ENCODE results near the gene HIPK2. TPM values are rescaled to one million over a fixed set of nuclear protein-coding genes. Genes with fewer than 3 reads are reported as not detected.

The HIPK2 gene
- total RNA-seq, 6 donors from 2014 or later, result 38.6 to 59.6 (median 45.9) TPM

- ATAC-seq (ENCODE audit: low FRiP score in 2 of 2), result peak in 1 of 2 donors; percentile 35
- TF ChIP-seq CTCF (IDR thresholded peaks at IDR 0.05), result no peak
- no peak for TF ChIP-seq EP300 (IDR thresholded peaks at IDR 0.05)
- TF ChIP-seq POLR2A (IDR thresholded peaks at IDR 0.05), result no peak
- TF ChIP-seq POLR2AphosphoS5 (IDR thresholded peaks at IDR 0.05), result no peak
- 68 to 83% methylated on average over 15 to 17 of the region's 17 CpGs for WGBS, 2 donors
- Histone ChIP-seq H3K9me3 (no peaks in the 10 kb centered on the region), H3K27me3 (no peaks in the 10 kb centered on the region), H3K27ac (peak overlapping the region in 3 of 4 donors; percentile 16 to 45 (median 38)), H3K36me3 (peaks cover 0 to 10% (median 0%) of the 10 kb centered on the region in 4 donors), H3K4me3 (no peak overlapping the region), H3K4me1 (peaks cover 47 to 63% (median 48%) of the 10 kb centered on the region in 4 donors)
- no peak for DNase-seq
Observed at GRCh38 chr7:139739863-139740597, 37.8 kb downstream of the HIPK2 start.

- Histone ChIP-seq H3K27me3 (no peaks in the 10 kb centered on the region), H3K36me3 (peaks cover 0 to 10% (median 0%) of the 10 kb centered on the region in 4 donors), H3K4me3 (no peak overlapping the region), H3K9me3 (no peaks in the 10 kb centered on the region), H3K27ac (peak overlapping the region in 1 of 4 donors; percentile 35), H3K4me1 (peaks cover 43 to 59% (median 49%) of the 10 kb centered on the region in 4 donors)
- ATAC-seq (ENCODE audit: low FRiP score in 2 of 2), result no peak
- 85 to 93% methylated on average over 3 of the region's 3 CpGs for WGBS, 2 donors
- TF ChIP-seq POLR2A (IDR thresholded peaks at IDR 0.05) (no peak), POLR2AphosphoS5 (IDR thresholded peaks at IDR 0.05) (no peak), EP300 (IDR thresholded peaks at IDR 0.05) (no peak)
- no peak for DNase-seq
Observed at GRCh38 chr7:139738772-139739171, 39.0 kb downstream of the HIPK2 start.

- peaks cover 38 to 59% (median 48%) of the 10 kb centered on the region in 4 donors for H3K4me1 ChIP-seq
- H3K4me3 ChIP-seq, result no peak overlapping the region
- WGBS, 2 donors, result 70 to 76% methylated on average over 6 of the region's 6 CpGs
- H3K27me3 ChIP-seq, result no peaks in the 10 kb centered on the region
- DNase-seq, result no peak
- H3K27ac ChIP-seq, result peak overlapping the region; percentile 26 to 60 (median 42)
- H3K9me3 ChIP-seq, result no peaks in the 10 kb centered on the region
- no peak for TF ChIP-seq CTCF (IDR thresholded peaks at IDR 0.05)
- TF ChIP-seq POLR2AphosphoS5 (IDR thresholded peaks at IDR 0.05), result no peak
- TF ChIP-seq EP300 (IDR thresholded peaks at IDR 0.05), result no peak
- no peak for TF ChIP-seq POLR2A (IDR thresholded peaks at IDR 0.05)
- ATAC-seq (ENCODE audit: low FRiP score in 2 of 2), result no peak
- peaks cover 0 to 10% (median 0%) of the 10 kb centered on the region in 4 donors for H3K36me3 ChIP-seq
Observed at GRCh38 chr7:139738101-139738489, 39.7 kb downstream of the HIPK2 start.

- DNase-seq (no peak), ATAC-seq (ENCODE audit: low FRiP score in 2 of 2) (no peak)
- Histone ChIP-seq H3K4me1 (peaks cover 35 to 65% (median 52%) of the 10 kb centered on the region in 4 donors), H3K4me3 (no peak overlapping the region), H3K36me3 (peaks cover 0 to 10% (median 0%) of the 10 kb centered on the region in 4 donors), H3K27ac (peak overlapping the region; percentile 26 to 60 (median 42)), H3K9me3 (no peaks in the 10 kb centered on the region), H3K27me3 (no peaks in the 10 kb centered on the region)
- WGBS, 2 donors, result 78 to 81% methylated on average over 10 of the region's 10 CpGs
- TF ChIP-seq CTCF (IDR thresholded peaks at IDR 0.05), result no peak
Observed at GRCh38 chr7:139737221-139738100, 40.3 kb downstream of the HIPK2 start.
